MM.1S (cell line): ENCODE measurements around the gene ARMC12.

Source experiments
- DNase-seq: peaks from one replicate; pipeline ENCODE4 v3.0.0-alpha.2; 2015
- H2AFZ ChIP-seq: fragments of 300-600 bp; sonication (generic); 2 replicates; pipeline ENCODE4 v1.6.0; 2016; ENCODE audit warnings: antibody characterized with exemption, low read length
- H3F3A ChIP-seq: fragments of 300-600 bp; sonication (generic); 2 replicates; pipeline ENCODE4 v1.6.1; 2016; ENCODE audit warnings: mild to moderate bottlenecking, antibody characterized with exemption, low read length, moderate library complexity, mixed read lengths; ENCODE audit not compliant: insufficient read depth
- H3K27ac ChIP-seq: fragments of 300-600 bp; sonication (generic); 2 replicates; pipeline ENCODE4 v1.5.1; 2016; ENCODE audit warnings: mild to moderate bottlenecking, low read length
- H3K27me3 ChIP-seq: fragments of 300-600 bp; sonication (generic); replicated peaks from 2 replicates; pipeline ENCODE4 v1.6.0; 2016; ENCODE audit warnings: low read length; ENCODE audit not compliant: insufficient read depth
- H3K36me3 ChIP-seq: fragments of 300-600 bp; sonication (generic); replicated peaks from 2 replicates; pipeline ENCODE4 v1.6.1; 2016; ENCODE audit warnings: mild to moderate bottlenecking, low read length, mixed read lengths; ENCODE audit not compliant: insufficient read depth
- H3K4me1 ChIP-seq: fragments of 300-600 bp; sonication (generic); 2 replicates; pipeline ENCODE4 v1.6.1; 2016; ENCODE audit warnings: low read length, mixed read lengths
- H3K4me2 ChIP-seq: fragments of 300-600 bp; sonication (generic); 2 replicates; pipeline ENCODE4 v1.6.0; 2016; ENCODE audit warnings: low read depth, low read length
- H3K4me3 ChIP-seq: fragments of 300-600 bp; sonication (generic); 2 replicates; pipeline ENCODE4 v1.5.1; 2016; ENCODE audit warnings: low read length, mixed read lengths
- H3K79me2 ChIP-seq: fragments of 300-600 bp; sonication (generic); 2 replicates; pipeline ENCODE4 v1.6.1; 2016; ENCODE audit warnings: mixed run types, low read length, mixed read lengths
- H3K9ac ChIP-seq: fragments of 300-600 bp; sonication (generic); 2 replicates; pipeline ENCODE4 v1.6.1; 2016; ENCODE audit warnings: low read length, mixed read lengths
- H3K9me2 ChIP-seq: fragments of 300-600 bp; sonication (generic); replicated peaks from 2 replicates; pipeline ENCODE4 v1.6.1; 2016; ENCODE audit warnings: mild to moderate bottlenecking, low read length, mixed read lengths; ENCODE audit not compliant: insufficient read depth
- H3K9me3 ChIP-seq: fragments of 300-600 bp; sonication (generic); replicated peaks from 2 replicates; pipeline ENCODE4 v1.6.1; 2016; ENCODE audit warnings: mild to moderate bottlenecking, low read length, mixed read lengths; ENCODE audit not compliant: insufficient read depth
- H4K20me1 ChIP-seq: fragments of 300-600 bp; sonication (generic); 2 replicates; pipeline ENCODE4 v1.6.1; 2016; ENCODE audit warnings: mild to moderate bottlenecking, low read length, moderate library complexity, mixed read lengths; ENCODE audit not compliant: insufficient read depth
- CTCF ChIP-seq: fragments of 300-600 bp; sonication (generic); IDR thresholded peaks from 2 replicates; pipeline ENCODE4 v1.5.1; 2016; ENCODE audit warnings: antibody characterized with exemption, low read length, mixed read lengths
- EZH2 ChIP-seq: fragments of 300-600 bp; sonication (generic); optimal IDR thresholded peaks from 2 replicates; pipeline ENCODE3; 2017; ENCODE audit warnings: low read depth, mild to moderate bottlenecking, antibody characterized with exemption, low read length, mixed read lengths
- EZH2phosphoT487 ChIP-seq: fragments of 300-600 bp; sonication (generic); IDR thresholded peaks from 2 replicates; pipeline ENCODE4 v1.6.1; 2018; ENCODE audit warnings: antibody characterized with exemption, low read length

ARMC12 gene

DNA sequence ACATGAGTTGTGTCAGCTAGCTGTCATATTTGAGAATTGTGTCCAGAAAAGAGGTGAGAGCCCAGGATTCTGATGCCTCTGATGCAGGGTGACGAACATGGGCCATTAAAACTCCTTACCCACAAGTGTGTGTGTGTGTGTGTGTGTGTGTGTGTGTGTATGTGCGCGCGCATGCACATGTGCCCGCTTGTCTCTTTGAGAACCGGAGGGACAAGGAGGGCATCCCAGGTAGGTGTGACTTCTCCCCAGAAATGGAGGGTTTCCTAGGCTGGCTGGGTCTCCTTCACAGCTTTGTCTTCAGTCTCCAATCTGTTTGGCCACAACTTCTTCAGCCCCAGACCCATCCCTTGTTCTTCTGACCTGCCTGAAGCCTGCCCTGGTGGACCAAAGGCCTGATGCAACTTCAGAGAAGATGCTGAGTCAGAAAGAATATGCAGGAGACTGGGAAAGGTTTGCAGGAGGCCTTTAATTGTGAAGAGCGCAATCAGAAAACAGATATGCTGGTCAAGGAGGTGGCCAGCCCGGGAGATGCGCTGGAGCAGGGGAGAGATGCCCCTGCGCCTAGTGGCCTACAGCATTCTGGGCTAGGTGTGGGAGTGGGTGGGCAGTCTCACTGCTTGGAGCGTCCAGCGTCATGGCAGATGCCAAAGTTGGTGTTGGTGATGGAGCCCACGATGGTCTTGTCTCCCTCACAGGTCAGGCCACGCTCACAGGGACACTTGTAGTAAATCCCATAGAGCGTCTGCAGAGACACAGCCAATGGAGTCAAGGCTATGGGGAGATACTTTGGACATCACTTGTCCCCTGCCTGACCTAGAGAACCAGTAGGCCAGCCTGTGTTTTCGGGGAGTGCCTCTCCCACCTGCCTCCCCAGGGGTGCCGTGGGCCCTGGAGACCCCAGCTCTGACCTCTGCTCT is 58.0 kb downstream of the ARMC12 start:
- Histone ChIP-seq H3K9me3 (no peaks in the 10 kb centered on the region), H3K4me2 (no peak overlapping the region), H3K9me2 (no peaks in the 10 kb centered on the region), H2AFZ (no peak overlapping the region), H3K4me3 (no peak overlapping the region), H3K9ac (no peak overlapping the region), H3K27me3 (no peaks in the 10 kb centered on the region; the same call in 1 of the 2 replicates), H3F3A (no peaks in the 10 kb centered on the region), H4K20me1 (no peaks in the 10 kb centered on the region), H3K36me3 (no peaks in the 10 kb centered on the region), H3K79me2 (no peaks in the 10 kb centered on the region), H3K27ac (no peak overlapping the region), H3K4me1 (no peaks in the 10 kb centered on the region)
- TF ChIP-seq EZH2phosphoT487, result no peak
- no peak for TF ChIP-seq EZH2
- TF ChIP-seq CTCF, result no peak
- no peak for DNase-seq

- H3K27ac ChIP-seq, result no peak overlapping the region
These were observed 58.7 kb downstream of the ARMC12 start for GRCh38 chr6:35795453-35796071.

GRCh38 chr6:35796236-35796635 is 59.4 kb downstream of the ARMC12 start:
- TF ChIP-seq CTCF (no peak), EZH2phosphoT487 (no peak), EZH2 (no peak)

More at GRCh38 chr6:35795453-35796071, 58.7 kb downstream of the ARMC12 start:
- DNase-seq, result no peak
- no peak overlapping the region for H3K9ac ChIP-seq
- H3K4me1 ChIP-seq, result no peaks in the 10 kb centered on the region
- H3K9me2 ChIP-seq, result no peaks in the 10 kb centered on the region
- no peak overlapping the region for H3K4me3 ChIP-seq
- H3K4me2 ChIP-seq, result no peak overlapping the region
- H3K27me3 ChIP-seq, result no peaks in the 10 kb centered on the region
- H2AFZ ChIP-seq, result no peak overlapping the region
- no peaks in the 10 kb centered on the region for H4K20me1 ChIP-seq
- H3K79me2 ChIP-seq, result no peaks in the 10 kb centered on the region
- no peaks in the 10 kb centered on the region for H3K36me3 ChIP-seq
- no peak for TF ChIP-seq EZH2
- no peak for TF ChIP-seq CTCF
- TF ChIP-seq EZH2phosphoT487, result no peak
- H3F3A ChIP-seq, result no peaks in the 10 kb centered on the region
- no peaks in the 10 kb centered on the region for H3K9me3 ChIP-seq

More at GRCh38 chr6:35796236-35796635, 59.4 kb downstream of the ARMC12 start:
- Histone ChIP-seq H2AFZ (no peak overlapping the region), H3K9ac (no peak overlapping the region), H3F3A (no peaks in the 10 kb centered on the region), H3K27me3 (no peaks in the 10 kb centered on the region), H3K4me2 (no peak overlapping the region), H3K9me3 (no peaks in the 10 kb centered on the region), H4K20me1 (no peaks in the 10 kb centered on the region), H3K36me3 (no peaks in the 10 kb centered on the region), H3K27ac (no peak overlapping the region), H3K4me3 (no peak overlapping the region), H3K9me2 (no peaks in the 10 kb centered on the region), H3K4me1 (no peaks in the 10 kb centered on the region), H3K79me2 (no peaks in the 10 kb centered on the region)
- DNase-seq, result no peak
